ENCODE results near the gene CTNNA2.

The CTNNA2 gene

DNA sequence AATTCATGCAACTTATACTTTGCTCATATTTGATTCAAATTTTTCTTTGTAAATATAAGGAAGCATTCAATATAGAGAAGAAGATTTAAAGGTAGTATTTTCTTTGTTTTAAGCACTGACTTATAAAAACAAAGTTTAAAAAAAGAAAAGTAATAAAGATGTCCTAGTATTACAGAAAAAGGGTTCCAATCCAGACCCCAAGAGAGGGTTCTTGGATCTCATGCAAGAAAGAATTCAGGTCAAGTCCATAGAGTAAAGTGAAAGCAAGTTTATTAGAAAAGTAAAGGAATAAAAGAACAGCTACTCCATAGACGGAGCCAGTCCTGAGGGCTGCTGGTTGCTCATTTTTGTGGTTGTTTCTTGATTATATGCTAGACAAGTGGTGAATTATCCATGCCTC lies 267.9 kb downstream of the CTNNA2 start:
- in situ Hi-C loops (cut with MboI; ENCODE audit: low sequenced_read_pairs) = no loop called here

DNA sequence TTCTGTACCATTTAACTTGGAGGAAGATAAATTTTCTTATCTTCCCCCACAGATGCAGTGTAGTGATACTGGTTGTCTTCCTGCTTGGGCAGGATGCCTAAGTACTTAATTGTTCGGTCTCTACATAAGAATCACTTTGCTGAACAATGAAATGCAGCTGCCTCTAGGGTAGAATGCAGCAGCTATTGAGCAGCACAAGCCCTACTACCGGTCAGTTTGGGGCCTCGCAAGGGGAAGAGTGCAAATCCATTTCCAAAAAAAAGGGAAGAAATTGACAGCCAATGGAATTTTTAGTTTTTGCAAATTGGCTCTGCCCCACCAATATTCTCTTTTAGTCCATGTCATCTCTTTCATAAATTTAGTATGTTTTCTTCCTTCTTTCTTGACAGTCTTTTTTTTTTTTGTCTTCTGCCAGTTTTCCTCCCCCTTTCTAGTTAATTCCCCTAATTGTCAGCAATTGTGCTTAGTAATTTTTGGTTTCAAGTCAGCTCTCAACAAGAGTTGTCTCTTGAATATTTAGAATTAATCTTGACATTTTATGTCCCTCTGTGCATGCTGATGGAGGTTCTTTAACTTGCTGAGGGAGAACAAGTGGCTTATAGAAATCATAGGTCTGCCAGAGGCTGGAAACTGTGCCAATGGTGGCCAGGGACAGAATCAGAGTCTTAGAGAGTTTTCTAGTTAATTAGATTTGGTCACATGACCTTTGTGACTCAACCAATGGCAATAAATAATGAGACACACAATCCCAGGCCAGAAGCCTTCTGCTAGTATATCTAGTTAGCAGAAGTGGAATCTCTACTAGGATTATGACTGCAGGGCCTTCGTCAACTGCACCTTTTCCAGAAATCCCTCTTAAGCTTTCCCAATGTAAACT lies 270.0 kb downstream of the CTNNA2 start:
- in situ Hi-C loops (cut with MboI; ENCODE audit: low sequenced_read_pairs) = no loop called here

DNA sequence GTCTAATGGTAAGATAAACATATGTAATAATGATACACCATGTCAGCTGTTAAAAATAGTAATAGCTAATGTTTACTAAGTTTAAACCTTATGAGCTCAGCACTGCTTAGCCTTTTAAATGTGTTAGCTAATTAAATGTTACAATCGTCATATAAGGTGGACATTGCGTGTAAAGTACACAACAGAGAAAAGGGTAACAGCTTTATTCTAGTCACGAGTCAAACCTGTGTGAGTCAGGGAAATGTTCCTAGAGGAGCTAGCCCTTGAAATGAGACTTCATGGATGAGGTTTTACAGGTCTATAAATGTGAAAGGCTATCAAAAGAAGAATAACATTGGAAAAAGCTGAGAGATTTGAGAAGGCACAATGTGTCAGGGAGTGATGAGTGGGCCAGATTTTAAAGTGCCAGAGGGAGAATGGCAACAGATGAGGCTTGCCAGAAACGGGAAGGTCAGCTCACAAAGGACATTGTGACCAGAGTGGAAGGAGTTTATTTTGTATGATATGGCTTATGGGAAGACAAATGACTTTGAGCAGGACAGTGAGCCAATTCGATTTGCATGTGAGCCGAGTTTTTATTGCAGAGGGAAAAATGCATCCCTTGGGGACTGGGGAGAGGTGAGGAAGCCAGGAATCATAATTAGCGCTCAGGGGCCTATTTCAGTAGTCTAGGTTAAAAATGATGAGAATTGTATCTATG lies 276.3 kb downstream of the CTNNA2 start:
- in situ Hi-C loops (cut with MboI; ENCODE audit: low sequenced_read_pairs) = no loop called here

DNA sequence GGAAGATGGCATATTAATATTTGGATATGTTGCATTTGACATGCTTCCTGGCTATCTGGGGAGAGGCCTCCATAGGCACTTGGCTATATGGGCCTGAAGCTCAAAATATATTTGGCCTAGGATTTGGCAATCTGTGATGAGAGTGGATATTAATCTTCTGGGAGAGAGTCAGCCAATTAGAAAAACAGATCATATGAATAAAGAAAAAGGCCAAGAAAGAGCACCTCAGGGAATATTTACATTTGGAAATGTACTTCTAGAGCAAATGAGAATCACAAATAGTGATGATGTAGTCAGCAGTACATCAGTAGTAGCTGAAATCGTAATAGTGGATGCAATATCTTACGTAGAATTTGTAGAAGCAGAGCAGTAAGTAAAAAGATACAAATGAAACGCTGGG lies 277.0 kb downstream of the CTNNA2 start:
- in situ Hi-C loops (cut with MboI; ENCODE audit: low sequenced_read_pairs) = no loop called here

DNA sequence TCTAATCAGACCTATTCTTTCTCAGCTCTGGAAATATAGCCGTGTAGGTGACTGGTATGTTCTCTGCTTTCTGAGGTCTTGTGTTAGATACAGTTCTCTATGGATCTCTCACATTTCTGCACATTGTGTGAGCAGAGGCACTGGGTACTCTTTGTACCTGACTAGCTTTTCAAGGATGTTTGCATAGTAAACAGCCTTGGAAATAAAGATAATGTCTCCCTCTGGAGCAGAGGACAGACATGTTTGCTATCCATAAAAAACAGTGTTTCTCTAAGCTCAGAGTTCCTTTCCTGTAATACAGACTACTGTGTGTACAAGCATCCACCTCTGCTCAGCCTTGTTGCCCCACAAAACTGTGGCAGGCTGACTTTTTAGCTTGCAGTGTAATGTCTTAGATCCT lies 279.2 kb downstream of the CTNNA2 start:
- in situ Hi-C loops (cut with MboI; ENCODE audit: low sequenced_read_pairs) = no loop called here

DNA sequence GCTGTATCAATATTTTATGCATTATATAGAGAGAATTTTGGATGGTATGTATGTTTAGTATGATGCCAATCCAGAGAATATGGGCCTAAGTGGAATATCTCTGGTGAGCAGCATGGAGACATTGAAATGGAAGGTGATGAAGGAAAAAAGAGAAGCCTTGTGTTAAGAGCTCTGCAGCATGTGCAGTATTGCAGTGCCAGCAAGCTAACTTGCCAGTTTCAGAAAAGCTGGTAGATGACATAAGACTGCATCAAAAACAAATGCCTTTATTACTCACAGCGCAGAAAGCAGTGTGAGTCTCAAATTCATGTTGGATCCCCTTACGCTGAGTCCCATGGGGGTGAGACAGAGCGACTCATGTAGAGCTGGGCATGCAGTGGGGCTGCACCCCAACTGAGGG lies 280.2 kb downstream of the CTNNA2 start:
- in situ Hi-C loops (cut with MboI; ENCODE audit: low sequenced_read_pairs) = no loop called here

DNA sequence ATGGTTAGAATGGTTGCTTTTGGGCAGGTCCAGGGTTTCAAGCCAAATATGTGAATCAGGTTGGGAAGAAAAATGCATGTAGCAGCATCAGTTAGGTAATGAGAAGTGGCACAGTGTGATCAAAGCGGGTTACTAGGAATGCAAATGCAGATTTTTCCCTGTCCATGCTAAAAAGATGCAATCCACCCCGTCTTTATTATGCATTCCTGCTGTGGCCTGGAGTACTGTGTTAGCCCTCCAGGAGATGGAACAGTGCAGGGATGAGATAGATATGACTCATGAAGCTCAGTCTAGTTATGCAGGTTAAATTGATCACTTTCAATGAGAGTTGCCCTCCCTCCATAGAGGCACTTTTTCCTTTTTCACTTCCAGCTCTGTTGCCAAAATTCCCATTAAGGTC lies 283.8 kb downstream of the CTNNA2 start:
- in situ Hi-C loops (cut with MboI; ENCODE audit: low sequenced_read_pairs) = no loop called here

DNA sequence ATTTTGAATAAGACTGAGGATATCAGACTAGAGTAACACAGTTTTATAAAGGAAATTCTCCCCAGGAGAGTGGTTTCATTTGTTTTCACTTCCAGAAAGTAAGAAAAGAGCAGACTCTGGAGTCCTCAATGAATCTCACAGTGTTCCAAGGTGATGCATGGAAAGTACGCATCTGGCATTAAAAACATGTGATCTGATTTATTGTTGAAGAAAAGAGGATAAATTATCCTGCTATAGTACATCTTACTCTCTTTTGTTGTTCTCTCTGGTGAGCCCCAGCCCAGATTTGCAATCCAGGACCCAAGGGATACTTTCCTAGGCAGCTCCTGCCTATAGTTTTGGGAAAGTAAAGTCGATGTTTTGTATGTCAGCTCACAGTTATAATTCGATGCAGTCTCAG lies 285.9 kb downstream of the CTNNA2 start:
- in situ Hi-C loops (cut with MboI; ENCODE audit: low sequenced_read_pairs) = no loop called here

DNA sequence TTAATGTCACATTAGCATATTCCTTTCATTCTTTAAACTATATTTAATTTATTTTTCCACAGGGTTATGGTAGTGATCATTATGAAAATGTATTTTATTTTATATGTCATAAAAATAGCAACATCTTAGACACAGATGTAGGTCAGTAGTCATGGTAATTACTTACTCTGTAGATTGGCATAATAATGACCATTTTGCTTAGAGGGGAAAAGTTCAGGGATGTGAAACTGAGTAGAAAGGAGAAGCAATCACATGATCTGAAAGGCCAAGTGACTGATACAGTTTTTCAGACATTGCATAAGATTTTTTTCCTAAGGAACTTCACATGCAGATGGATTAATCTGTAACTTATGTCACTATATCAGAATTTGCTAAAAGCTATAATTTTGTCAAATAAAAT lies 286.9 kb downstream of the CTNNA2 start:
- in situ Hi-C loops (cut with MboI; ENCODE audit: low sequenced_read_pairs) = no loop called here

DNA sequence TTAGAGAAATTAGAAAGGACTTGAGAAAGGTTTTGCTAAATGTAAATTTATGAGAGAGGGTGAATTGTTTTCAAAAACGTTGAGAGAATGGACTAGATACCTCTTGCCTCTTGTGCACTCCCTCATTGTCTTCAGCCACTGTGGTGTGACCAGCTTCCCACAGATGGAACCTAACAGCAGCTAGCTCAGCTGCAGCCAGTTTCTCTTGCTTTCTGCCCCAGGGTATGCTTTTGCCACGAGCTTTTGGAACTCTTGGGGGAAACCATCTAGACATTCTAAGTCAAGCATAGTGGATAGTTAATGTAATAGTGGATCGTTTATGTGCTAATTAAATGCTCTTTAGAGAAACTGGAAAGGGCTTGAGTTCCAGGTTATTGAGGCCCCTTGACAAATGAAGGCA lies 288.2 kb downstream of the CTNNA2 start:
- in situ Hi-C loops (cut with MboI; ENCODE audit: low sequenced_read_pairs) = no loop called here

DNA sequence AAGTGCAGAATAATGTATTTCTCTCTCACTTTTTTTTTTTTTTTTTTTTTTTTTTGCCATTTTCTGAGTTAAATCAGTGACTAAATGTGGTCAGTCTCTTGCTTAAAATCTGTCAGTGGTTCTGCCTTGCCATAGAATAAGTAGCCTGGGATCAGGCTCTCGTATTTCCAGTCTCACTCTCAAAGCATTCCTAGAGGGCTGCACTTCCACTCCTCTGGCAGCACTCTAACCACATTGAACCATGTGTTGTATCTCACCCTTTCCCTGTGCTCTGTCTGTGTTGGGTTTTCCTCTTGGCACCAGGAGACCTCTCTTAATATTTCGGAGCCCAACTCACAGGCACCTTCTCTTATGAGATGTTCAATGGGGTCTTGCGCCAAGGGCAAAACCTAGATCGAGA lies 304.4 kb downstream of the CTNNA2 start:
- in situ Hi-C loops (cut with MboI; ENCODE audit: low sequenced_read_pairs) = no loop called here

DNA sequence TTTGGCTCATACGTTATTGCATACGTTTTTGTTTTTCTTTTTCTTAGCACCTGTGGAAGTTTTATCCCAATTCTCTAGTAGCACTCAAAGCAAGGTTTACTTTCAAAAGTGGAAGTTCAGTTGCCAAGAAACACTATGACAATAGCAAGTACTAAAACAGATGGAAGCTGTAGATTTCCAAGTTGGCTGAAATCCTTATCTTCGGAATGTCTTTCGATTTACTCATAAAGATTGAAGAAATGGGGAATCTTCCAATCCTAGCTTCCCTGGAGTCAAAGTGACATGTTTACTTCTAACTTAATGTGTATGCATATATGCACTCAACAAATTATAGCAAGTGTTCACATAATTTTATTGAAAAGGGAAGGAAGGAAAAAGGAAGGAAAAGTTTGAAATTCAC lies 307.4 kb downstream of the CTNNA2 start:
- in situ Hi-C loops (cut with MboI; ENCODE audit: low sequenced_read_pairs) = no loop called here

DNA sequence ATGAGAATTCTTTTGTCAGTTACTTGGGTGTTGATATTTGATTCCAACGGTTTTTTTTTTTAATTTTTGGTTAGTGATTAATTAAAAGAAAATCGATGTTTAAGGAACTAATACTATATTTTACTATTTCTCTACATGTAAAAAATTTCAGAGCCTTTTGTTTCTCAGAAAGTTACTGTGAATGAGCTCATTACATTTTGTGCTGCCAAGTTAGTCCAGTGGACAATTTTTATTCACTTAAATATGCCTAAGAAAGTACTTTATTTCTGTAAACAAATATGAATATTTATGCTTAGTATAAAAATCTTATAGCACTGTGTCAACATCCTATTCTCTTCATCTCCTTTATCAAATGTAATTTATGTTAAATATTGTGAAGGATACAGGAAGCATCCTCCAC lies 309.3 kb downstream of the CTNNA2 start:
- in situ Hi-C loops (cut with MboI; ENCODE audit: low sequenced_read_pairs) = no loop called here

DNA sequence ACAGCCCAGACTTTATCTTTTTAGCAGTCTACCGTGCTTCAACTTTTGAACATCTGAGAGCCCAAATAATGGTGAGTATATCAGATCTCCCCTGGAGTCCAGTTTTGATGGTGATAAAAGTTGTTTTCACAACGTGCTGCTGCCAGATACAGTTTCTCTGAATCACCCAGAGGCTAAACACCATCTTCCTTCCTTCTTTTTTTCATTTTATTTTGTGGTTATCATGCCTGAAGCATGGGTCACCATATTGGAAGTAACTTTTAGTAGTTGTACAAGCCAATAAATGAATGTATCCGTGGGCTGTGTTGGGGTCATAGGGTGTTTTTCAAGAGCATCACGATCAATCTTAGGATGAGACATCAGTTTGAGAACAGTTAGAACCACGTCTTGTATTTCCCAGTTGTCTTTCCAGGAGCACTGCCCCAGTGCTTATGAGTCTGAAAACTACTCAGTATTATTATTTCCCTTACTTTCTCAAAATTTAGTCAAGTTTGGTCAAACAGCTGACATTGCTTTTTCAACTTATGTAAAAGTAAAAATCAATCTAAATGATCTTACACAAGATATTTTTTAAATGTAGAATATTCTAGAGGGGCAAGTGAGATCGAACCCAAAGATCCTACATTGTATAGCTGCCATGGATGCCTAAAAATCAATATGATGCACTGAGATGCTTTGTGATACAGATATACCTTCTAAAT lies 311.4 kb downstream of the CTNNA2 start:
- in situ Hi-C loops (cut with MboI; ENCODE audit: low sequenced_read_pairs) = no loop called here

DNA sequence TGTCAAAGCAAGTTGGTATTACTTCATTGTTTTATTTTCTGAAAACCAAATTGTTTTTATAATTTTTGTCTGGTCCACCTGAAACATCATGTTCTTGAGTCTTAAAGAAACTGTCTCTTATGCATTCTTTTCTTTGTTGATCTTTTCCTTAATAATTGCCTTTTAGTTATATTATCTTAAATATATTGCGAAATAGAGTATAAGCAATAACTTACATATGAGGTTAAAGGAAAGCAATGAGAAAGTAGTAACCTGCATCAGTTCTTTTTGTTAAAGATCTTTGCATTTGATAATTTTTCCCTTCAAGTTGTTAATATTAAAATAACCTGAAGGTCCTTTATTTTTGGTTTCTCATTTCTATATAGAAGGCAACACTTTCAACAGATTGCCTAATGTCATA lies 315.0 kb downstream of the CTNNA2 start:
- in situ Hi-C loops (cut with MboI; ENCODE audit: low sequenced_read_pairs) = no loop called here

DNA sequence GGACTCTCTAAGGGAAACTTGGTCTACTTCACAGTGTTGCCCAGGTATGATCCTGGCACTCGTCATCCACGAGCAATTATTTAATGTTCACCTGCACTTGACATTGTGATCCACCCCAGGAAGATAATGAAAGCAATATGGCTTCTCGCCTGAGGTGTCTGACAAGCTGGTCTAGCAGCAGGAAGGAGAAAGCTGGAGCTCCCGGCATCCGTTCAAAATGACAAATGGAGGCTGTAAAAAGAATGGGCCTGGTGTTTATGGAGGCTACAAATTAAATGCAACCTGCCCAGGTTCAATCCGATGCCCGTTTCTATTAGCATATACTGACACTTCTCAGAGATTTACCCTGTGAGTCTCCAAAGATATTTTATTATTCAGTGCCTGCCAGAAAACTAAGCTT lies 317.6 kb downstream of the CTNNA2 start:
- in situ Hi-C loops (cut with MboI; ENCODE audit: low sequenced_read_pairs) = no loop called here

DNA sequence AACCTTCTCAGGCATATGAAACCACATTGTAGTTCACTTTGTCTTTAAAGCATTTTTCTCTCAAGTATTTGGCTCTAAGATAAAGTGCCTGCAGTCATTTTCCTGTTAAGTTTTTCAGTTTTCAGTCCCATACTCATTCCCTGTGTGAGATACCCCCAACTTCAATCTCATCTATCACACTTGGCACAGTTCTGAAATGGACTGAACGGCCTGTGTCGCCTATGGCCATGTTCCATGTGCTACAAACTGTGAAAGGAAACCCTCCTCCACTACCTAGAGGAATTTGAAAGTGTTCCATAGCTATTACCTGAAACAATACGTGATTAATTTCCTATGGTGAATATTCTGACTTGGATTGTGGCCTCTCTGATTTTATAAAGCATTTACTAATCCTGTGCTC lies 319.1 kb downstream of the CTNNA2 start:
- in situ Hi-C loops (cut with MboI; ENCODE audit: low sequenced_read_pairs) = no loop called here

DNA sequence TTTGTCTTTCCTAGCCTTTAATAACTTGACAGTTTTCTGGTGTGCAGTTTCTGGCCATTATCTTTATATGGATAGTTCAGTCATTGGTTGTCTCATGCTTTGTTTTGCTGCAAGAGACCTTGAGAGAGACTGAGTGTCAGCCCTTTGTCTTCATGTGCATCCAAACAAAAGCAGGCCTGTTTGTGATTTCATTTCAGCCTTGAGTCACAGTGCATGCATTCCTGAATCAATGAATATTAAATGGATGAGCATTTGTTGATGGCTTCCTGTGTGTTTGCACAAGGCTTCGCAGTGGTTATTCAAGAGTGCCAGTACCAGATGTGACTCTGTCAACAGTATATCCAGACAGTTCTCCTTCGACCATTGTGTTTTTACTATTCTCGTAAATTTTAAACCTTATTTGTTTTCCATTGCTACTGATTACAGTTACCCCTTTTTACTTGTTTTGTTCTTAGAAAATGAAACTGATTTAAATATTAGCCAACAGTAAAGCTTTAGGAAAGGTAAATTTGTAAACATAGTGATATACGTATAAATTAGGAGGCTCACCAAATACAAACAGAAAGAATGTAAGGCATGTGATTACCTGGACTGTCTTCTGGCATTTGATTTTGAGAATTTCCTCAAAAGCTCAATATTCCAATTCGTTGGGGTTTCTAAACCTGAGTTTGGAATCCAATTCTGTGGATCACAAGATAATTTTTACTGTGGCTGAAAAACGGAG lies 319.8 kb downstream of the CTNNA2 start:
- in situ Hi-C loops (cut with MboI; ENCODE audit: low sequenced_read_pairs) = no loop called here

DNA sequence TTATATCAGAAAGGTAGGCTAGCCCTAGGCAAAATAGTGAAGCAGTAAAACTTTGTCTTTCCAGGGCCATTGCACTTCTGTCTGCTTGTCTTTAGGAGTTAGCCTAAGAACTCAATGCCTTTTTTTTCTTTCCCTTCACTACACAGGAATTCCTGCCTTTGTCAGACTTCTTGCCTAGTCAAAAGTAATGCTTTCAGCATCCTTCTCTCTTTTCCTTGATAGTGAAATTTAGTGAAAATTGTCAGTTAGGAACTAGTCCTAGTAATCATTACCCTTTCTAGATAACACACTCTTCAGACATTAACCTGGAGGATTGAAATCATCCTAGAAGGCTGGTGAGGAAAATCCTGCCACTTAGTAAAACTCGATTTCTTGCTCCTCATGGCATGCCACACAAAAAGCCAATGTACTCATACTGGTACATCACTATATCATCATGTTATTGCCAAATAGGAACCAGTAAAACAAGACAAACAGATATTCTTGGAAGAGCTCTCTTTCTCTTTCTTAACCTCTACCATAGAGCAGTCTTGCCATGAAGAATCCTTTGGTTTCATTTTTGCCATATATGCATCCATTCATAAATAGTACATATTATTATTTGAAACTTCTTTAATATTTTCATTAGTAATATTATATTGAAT lies 320.5 kb downstream of the CTNNA2 start:
- in situ Hi-C loops (cut with MboI; ENCODE audit: low sequenced_read_pairs) = no loop called here

DNA sequence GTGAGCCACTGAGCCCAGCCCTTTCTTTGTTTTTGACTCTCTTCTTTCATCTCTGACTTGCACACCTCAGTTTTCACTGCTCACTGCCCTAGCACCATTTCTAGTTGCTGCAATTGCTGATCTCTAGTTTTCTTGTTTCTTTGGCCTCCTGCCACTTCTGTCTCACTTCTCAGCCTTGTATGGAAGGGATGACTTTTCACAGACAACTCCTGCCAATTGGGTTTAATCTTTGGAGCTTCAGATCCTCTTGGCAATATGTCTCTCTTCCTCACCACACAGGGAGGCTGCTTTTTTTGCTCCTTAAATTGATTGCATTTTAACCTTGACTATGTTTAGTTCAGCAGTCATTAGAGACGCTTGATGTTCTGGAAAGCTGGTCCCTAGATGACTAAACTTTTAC lies 323.1 kb downstream of the CTNNA2 start:
- in situ Hi-C loops (cut with MboI; ENCODE audit: low sequenced_read_pairs) = no loop called here

DNA sequence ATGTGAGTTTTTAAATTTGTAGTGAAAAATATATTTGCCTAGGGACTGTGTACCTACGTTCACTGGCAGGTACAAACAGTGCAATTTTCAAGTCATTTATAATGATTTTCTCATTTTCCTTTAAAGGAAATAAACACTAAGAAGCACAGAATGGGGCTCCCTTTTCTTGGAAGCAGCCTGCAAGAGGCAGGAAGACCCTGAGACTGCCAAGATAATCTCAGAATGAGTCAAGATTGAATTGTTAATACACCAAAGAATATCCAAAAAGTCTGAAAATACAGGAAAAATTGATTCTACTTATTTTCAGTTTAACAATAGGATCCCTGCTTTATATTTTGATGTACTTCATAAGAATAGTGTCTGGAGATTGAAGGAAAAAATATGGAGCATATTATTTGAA lies 331.2 kb downstream of the CTNNA2 start:
- in situ Hi-C loops (cut with MboI; ENCODE audit: low sequenced_read_pairs) = no loop called here

Data from HL-60/S4 treated with retinoic acid at 250 ng/mL for 4 days and 3 days (cell line).